Measurements from ENCODE around the gene HPRT1.

The HPRT1 gene

GRCh38 chrX:134544135-134544512, 84.2 kb downstream of the HPRT1 start:
- DNase-seq (ENCODE audit: low spot score) = no peak

- no peak for DNase-seq (ENCODE audit: low spot score)
These were observed 84.7 kb downstream of the HPRT1 start for GRCh38 chrX:134544513-134545151.

GRCh38 chrX:134545510-134545909, 85.5 kb downstream of the HPRT1 start:
- no peak for DNase-seq (ENCODE audit: low spot score)

- DNase-seq (ENCODE audit: low spot score) = no peak
These were observed 86.2 kb downstream of the HPRT1 start for GRCh38 chrX:134546187-134546586.

- no peak for DNase-seq (ENCODE audit: low spot score)
These were observed 87.2 kb downstream of the HPRT1 start for GRCh38 chrX:134547047-134547679.

GRCh38 chrX:134548257-134549201, 88.6 kb downstream of the HPRT1 start:
- no peak for DNase-seq (ENCODE audit: low spot score)
